ENCODE results near the gene PCSK9. TPM values are rescaled to one million over a fixed set of nuclear protein-coding genes. Genes with fewer than 3 reads are reported as not detected.
A peak's percentile ranks its signal among the peaks of the same experiment; 100 is the strongest.

The PCSK9 gene
- total and polyA plus RNA-seq, 2 experiments from 2014 or later: 23.5 to 31.4 TPM

DNA sequence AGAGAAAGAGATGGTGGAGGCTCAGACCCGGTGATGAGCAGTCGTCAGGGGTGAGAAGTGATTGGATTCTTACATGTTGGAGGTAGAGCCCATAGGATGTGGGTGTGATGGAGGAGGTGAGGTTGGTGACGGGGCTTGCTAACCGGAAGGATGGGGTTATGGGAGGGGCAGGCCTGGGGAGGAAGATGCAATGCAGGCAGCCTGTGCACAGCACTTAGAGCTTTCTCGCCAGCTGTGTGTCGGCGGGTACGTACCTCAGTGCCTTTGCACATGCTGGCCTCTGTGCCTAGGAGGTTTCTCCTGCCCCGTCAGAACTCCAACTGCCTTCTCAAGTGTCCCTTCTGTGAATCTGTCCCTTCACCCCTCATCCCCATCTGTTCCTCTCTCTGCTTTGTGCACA, 43.5 kb upstream of the PCSK9 start:
- H3K9me3 ChIP-seq (ENCODE audit: low read depth): no peaks in the 10 kb centered on the region
- no peaks in the 10 kb centered on the region for H4K20me1 ChIP-seq (ENCODE audit: insufficient read depth, poor library complexity, severe bottlenecking)
- TF ChIP-seq EZH2 (IDR thresholded peaks at IDR 0.05; ENCODE audit: borderline replicate concordance) (no peak), EZH2phosphoT487 (IDR thresholded peaks at IDR 0.05; ENCODE audit: low read depth, severe bottlenecking, unreplicated experiment) (no peak)
- TF ChIP-seq, protein P1, sequence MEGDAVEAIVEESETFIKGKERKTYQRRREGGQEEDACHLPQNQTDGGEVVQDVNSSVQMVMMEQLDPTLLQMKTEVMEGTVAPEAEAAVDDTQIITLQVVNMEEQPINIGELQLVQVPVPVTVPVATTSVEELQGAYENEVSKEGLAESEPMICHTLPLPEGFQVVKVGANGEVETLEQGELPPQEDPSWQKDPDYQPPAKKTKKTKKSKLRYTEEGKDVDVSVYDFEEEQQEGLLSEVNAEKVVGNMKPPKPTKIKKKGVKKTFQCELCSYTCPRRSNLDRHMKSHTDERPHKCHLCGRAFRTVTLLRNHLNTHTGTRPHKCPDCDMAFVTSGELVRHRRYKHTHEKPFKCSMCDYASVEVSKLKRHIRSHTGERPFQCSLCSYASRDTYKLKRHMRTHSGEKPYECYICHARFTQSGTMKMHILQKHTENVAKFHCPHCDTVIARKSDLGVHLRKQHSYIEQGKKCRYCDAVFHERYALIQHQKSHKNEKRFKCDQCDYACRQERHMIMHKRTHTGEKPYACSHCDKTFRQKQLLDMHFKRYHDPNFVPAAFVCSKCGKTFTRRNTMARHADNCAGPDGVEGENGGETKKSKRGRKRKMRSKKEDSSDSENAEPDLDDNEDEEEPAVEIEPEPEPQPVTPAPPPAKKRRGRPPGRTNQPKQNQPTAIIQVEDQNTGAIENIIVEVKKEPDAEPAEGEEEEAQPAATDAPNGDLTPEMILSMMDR (IDR thresholded peaks at IDR 0.05; ENCODE audit: poor library complexity): no peak
- H3K4me1 ChIP-seq (ENCODE audit: insufficient read depth): peaks cover 6% of the 10 kb centered on the region
- no peak overlapping the region for H3K27ac ChIP-seq
- H3K9me2 ChIP-seq (replicated peaks; ENCODE audit: insufficient read depth): no peaks in the 10 kb centered on the region
- H3K4me3 ChIP-seq: no peak overlapping the region
- DNase-seq (ENCODE audit: low spot score): no peak
- no peaks in the 10 kb centered on the region for H3K79me2 ChIP-seq
- no peak overlapping the region for H3K4me2 ChIP-seq
- H3K36me3 ChIP-seq (replicated peaks; ENCODE audit: insufficient read depth, low read depth): no peaks in the 10 kb centered on the region
- WGBS (ENCODE audit: low lambda C conversion rate, missing lambda C conversion rate): 87% methylated on average over 9 of the region's 9 CpGs
- no peak overlapping the region for H2AFZ ChIP-seq
- peaks cover 29% of the 10 kb centered on the region for H3K27me3 ChIP-seq

DNA sequence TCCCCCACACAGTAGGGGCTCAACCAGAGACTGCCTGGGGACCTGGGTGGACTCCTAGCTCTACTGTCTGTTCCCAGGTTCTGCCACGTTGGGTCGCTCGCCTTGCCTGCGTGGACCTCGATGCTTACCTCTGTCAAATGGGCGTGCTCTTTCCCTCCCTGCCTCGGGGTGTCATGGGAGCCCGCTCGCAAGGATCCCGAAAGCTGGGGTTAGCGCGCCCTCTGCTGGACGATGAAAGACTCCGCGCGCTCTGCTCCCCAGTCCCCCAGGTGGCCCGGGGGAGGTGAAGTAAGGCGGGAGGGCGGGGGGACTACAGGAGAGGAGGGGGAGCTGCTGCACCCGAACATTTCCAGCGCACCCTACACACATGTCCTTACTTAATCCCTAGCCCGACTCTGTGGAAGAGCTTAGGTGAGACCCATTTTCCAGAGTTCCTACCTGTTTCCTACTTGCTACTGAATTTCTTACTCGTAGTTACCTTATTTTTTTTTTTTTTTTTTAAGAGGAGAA, 42.9 kb upstream of the PCSK9 start:
- Histone ChIP-seq H3K27ac (no peak overlapping the region), H3K4me3 (no peak overlapping the region), H3K79me2 (no peaks in the 10 kb centered on the region), H3K36me3 (replicated peaks; ENCODE audit: insufficient read depth, low read depth) (no peaks in the 10 kb centered on the region), H4K20me1 (ENCODE audit: insufficient read depth, poor library complexity, severe bottlenecking) (no peaks in the 10 kb centered on the region), H3K4me2 (peak overlapping the region; percentile 73), H3K9me3 (ENCODE audit: low read depth) (no peaks in the 10 kb centered on the region), H2AFZ (peak overlapping the region; percentile 10), H3K4me1 (ENCODE audit: insufficient read depth) (peaks cover 6% of the 10 kb centered on the region), H3K9me2 (replicated peaks; ENCODE audit: insufficient read depth) (no peaks in the 10 kb centered on the region), H3K27me3 (peaks cover 29% of the 10 kb centered on the region)
- TF ChIP-seq EZH2 (IDR thresholded peaks at IDR 0.05; ENCODE audit: borderline replicate concordance) (peak; percentile 1), EZH2phosphoT487 (IDR thresholded peaks at IDR 0.05; ENCODE audit: low read depth, severe bottlenecking, unreplicated experiment) (no peak)
- TF ChIP-seq, protein P1 (IDR thresholded peaks at IDR 0.05; ENCODE audit: poor library complexity): peak; percentile 92
- peak; percentile 82 for DNase-seq (ENCODE audit: low spot score)
- WGBS (ENCODE audit: low lambda C conversion rate, missing lambda C conversion rate): 4% methylated on average over 21 of the region's 23 CpGs

DNA sequence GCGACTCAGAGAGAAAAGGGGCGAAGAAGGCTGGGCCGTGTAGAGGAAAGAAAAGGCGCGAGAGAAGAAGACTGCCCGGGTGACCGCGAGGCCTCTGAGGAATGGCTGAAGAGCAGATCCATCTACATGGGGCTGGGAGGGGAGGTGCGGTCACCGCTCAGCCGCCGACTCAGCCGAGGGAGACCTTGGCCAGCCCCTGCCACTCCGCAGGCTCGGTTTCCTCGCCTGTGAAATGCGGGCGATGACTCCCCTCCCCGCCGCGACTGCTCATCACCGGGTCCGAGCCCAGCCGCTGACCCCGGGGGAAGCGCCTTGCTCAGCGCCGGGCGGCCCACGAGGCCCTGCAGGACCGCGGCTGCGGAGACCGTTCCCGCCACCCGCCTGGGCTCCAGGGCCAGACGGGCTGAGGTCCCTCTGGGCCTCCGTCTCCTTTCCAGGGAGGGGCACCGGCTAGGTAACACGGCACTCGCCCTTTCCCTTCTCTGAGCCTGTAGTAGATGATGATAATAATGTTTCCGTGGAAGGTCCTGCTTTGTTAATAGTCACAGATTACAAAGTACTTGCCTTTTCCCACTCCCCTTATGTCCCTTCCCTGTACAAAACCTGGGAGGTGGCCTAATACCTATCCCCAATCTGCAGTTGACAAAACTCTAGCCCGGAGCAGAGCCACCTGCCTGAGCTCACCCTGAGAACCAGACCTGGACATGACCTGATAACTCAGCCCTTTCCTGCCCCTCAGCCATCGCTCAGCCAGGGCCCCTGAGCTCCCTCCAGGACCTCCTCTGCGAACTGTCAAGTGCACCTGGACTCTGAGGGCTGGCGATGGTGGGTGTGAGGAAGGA, 42.3 kb upstream of the PCSK9 start:
- no peak overlapping the region for H3K4me3 ChIP-seq
- H4K20me1 ChIP-seq (ENCODE audit: insufficient read depth, poor library complexity, severe bottlenecking): no peaks in the 10 kb centered on the region
- no peaks in the 10 kb centered on the region for H3K9me2 ChIP-seq (replicated peaks; ENCODE audit: insufficient read depth)
- H3K36me3 ChIP-seq (replicated peaks; ENCODE audit: insufficient read depth, low read depth): no peaks in the 10 kb centered on the region
- H3K79me2 ChIP-seq: no peaks in the 10 kb centered on the region
- H3K9me3 ChIP-seq (ENCODE audit: low read depth): no peaks in the 10 kb centered on the region
- DNase-seq (ENCODE audit: low spot score): peak; percentile 38
- H3K4me2 ChIP-seq: peak overlapping the region; percentile 73
- no peak overlapping the region for H3K27ac ChIP-seq
- H2AFZ ChIP-seq: peak overlapping the region; percentile 10
- TF ChIP-seq EZH2phosphoT487 (IDR thresholded peaks at IDR 0.05; ENCODE audit: low read depth, severe bottlenecking, unreplicated experiment) (no peak), EZH2 (IDR thresholded peaks at IDR 0.05; ENCODE audit: borderline replicate concordance) (peak; percentile 5)
- H3K4me1 ChIP-seq (ENCODE audit: insufficient read depth): peaks cover 6% of the 10 kb centered on the region
- peaks cover 29% of the 10 kb centered on the region for H3K27me3 ChIP-seq
- 12% methylated on average over 46 of the region's 46 CpGs for WGBS (ENCODE audit: low lambda C conversion rate, missing lambda C conversion rate)

DNA sequence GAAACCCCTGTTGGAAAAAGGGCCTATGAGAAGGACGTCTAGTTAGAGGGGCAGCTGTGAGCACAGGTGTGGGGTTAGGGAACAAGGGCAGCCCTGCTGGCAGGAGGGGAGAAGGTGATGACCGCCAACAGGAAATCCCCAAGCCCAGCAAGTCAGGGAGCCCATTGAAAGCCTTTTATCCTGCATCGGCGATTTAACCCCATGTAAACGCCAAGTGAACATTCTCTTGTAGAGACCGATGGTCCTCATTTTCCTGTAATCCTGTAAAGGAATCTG, 41.7 kb upstream of the PCSK9 start:
- peaks cover 29% of the 10 kb centered on the region for H3K27me3 ChIP-seq
- no peak for DNase-seq (ENCODE audit: low spot score)
- H3K9me2 ChIP-seq (replicated peaks; ENCODE audit: insufficient read depth): no peaks in the 10 kb centered on the region
- H3K27ac ChIP-seq: no peak overlapping the region
- no peak overlapping the region for H3K4me3 ChIP-seq
- WGBS (ENCODE audit: low lambda C conversion rate, missing lambda C conversion rate): 64% methylated on average over 6 of the region's 6 CpGs
- H4K20me1 ChIP-seq (ENCODE audit: insufficient read depth, poor library complexity, severe bottlenecking): no peaks in the 10 kb centered on the region
- no peaks in the 10 kb centered on the region for H3K79me2 ChIP-seq
- TF ChIP-seq EZH2phosphoT487 (IDR thresholded peaks at IDR 0.05; ENCODE audit: low read depth, severe bottlenecking, unreplicated experiment) (no peak), EZH2 (IDR thresholded peaks at IDR 0.05; ENCODE audit: borderline replicate concordance) (no peak)
- TF ChIP-seq, protein P1 (IDR thresholded peaks at IDR 0.05; ENCODE audit: poor library complexity): no peak
- no peak overlapping the region for H3K4me2 ChIP-seq
- peaks cover 6% of the 10 kb centered on the region for H3K4me1 ChIP-seq (ENCODE audit: insufficient read depth)
- H2AFZ ChIP-seq: no peak overlapping the region
- H3K9me3 ChIP-seq (ENCODE audit: low read depth): no peaks in the 10 kb centered on the region
- no peaks in the 10 kb centered on the region for H3K36me3 ChIP-seq (replicated peaks; ENCODE audit: insufficient read depth, low read depth)
